COLO668 (cell line): ENCODE measurements around the gene GPR15LG.
"Not testable (repeated sequence)": the region's sequence is repeated elsewhere in the genome, so short reads cannot be mapped to it uniquely, and the experiment has no call there.

Experiments
- DNase-seq: peaks from one replicate; lab custom pipeline; 2025; ENCODE audit not compliant: unreplicated experiment; lab: John Stamatoyannopoulos, UW

The GPR15LG gene

DNA sequence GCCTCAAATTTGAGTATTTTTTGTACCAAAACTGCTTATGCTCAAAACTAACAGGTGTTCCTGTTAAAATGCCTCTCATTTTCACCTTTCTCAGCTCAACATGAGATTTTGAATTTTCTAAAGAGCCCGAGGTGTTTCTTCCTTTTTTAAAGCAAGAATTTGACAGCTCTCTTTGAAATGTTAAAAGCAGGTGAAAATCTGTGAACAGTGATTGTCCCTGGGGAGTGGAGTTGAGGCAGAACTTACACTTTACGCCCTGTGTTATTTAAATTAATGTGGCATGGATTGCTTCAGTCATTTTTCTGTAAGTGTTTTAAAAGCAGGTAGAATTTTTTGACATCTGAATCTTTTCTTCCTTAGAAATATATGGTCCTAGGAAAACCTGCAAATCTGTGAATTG is 9.2 kb upstream of the GPR15LG start:
- DNase-seq: no peak

DNA sequence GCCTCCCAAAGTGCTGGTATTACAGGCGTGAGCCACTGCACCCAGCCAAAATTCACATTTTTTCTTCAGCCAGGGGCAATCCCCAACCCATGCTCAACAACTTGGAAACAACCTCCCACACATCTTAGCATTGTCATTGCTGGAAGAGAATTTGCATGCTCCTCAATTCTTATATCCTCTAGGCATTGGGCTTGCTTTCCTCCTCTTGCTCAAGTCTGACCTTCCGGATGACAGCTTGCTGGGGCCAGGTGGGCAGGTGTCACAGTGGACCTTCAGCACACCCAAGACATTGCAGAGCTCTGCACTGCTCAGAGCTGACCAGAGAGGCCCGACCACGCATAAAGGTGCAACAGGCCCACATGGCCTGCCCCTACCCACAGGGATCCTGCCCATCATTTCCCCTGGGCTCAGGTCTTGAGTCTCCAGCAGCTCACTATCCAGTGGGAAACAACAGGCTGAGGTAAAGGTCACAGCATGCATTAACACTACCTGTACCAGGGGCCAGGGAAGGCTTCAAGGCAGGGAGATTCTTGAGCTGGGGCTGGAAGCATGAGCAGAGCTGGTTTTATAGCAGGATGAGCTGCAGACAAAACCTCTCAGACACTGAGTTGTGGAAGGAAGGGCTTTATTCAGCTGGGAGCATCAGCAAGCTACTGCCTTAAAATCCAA is 6.8 kb upstream of the GPR15LG start:
- DNase-seq: no peak

DNA sequence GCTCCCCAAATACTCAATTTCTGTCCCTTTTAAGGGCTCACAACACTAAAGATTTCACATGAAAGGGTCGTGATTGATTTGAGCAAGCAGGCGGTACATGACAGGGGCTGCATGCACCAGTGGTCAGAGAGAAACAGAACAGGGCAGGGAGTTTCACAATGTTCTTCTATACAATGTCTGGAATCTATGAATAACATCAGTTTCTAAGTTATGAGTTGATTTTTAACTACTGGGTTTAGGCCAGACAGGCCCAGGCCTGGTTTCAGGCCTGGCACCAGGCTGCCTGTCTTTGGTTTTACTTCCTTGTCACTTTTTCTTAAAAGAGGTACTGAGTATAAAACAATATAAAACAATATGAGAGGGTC is 6.3 kb upstream of the GPR15LG start:
- DNase-seq: not testable (repeated sequence)

DNA sequence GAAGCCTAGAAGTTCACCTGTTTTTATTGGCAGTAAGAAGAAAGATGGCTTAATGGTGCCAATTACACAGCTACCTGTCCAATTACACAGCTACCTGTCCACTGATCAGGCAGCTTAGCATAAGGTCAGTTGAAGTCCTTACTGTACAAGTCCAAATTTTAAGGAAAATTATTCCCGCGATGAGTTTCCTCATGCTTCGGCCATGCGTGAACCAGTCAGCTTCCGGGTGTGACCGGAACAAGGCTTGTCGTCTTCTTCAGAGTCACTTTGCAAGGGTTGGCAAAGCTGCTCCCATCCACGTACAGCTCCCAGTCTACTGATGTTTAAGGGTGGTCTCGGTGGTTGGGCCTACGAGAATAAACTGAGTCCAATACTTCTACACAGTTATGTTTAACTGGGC is 5.2 kb upstream of the GPR15LG start:
- not testable (repeated sequence) for DNase-seq

DNA sequence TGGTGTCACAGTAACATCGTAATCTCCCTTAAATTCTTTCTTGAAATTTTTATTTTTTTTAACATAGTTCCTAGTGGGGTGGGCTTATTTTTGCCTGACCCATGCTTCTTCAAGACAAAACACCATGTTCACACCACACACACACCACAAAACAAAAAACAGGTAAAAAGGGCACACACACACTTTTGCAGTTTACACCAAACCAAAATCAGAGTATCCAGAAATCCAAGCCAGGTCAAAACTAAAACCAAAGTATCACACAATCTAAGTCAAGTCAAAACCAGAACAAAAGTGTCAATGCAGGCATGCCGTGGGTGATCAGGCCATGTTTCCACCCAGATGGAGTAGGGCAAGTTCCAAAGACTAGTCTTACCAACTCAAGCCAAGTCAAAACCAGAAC is 2.4 kb upstream of the GPR15LG start:
- DNase-seq: not testable (repeated sequence)

DNA sequence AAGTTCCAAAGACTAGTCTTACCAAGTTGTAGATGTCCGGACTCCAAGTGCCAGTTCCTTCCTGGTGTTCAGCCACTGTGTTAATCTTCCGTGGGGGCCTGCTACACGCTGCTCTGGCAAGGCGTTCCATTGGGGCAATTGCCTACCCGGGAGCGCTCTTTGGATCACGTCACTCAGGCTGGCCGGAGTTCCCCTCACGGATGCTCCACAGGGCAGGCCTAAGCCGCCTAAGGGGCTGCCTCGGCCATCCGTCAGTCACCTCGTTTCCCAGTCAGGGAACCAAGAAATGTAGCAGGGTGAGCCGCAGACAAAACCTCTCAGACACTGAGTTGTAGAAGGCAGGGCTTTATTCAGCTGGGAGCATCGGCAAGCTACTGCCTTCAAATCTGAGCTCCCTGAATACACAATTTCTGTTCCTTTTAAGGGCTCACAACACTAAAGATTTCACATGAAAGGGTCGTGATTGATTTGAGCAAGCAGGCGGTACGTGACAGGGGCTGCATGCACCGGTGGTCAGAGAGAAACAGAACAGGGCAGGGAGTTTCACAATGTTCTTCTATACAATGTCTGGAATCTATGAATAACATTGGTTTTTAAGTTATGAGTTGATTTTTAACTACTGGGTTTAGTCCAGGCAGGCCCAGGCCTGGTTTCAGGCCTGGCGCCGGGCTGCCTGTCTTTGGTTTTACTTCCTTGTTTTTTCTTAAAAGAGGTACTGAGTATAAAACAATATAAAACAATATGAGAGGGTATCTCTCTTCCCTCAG is 1.7 kb upstream of the GPR15LG start:
- DNase-seq: not testable (repeated sequence)

DNA sequence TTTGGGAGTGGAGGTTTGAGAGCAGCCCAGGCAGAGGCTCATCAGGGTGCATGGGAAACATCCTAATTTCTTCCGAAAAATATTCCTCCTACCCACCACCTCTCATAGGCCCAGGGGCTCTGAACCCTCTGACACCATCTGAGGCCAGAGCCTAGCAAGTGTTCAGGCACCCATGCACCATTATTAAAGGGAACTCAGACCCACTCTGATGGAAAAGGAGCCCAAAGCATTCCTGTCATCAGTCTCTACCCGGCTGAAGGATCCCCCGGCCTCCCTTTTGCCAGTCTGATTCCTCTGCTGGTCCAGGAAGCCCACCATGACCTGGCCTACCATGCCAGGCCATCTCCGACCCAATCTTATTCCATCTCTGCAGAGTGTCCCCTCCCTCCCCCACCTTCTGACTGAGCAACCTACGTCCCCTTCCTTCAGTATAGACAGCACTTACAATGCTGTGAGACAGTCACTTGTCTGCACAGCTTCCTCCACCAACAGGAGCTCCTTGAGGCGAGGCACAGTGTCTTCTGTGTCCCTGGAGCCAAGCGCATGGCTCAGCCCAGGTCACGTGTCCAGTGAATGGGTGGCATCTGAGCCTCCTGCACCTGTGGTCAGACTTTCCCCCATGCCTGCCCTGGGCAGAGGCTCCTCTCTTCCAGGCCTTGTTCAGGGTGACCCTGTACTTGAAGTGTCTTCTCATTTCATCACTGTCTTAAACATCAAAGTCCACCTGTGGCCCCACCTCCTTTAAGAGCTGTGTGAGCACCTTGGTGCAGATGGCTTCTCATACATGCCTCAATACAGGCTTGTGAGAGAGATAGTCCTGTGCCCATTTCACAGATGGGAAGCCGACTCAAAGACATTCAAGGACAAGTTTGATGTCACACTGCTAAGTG is 889 bp upstream of the GPR15LG start:
- DNase-seq: no peak

DNA sequence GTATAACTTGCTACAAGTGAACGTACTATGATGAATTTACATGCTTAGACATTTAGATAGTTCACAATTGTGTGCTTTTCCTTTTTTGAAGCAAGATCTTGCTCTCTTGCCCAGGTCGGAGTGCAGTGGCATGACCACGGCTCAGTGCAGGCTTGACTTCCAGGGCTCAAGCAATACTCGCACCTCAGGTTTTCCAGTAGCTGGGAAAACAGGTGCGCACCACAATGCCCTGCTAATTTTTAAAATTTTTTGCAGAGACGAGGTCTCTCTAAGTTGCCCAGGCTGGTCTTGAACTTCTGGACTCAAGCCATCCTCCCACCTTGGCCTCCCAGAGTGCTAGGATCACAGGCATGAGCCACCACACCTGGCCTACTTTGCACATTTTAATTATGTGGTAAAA is 1.8 kb downstream of the GPR15LG start:
- no peak for DNase-seq

DNA sequence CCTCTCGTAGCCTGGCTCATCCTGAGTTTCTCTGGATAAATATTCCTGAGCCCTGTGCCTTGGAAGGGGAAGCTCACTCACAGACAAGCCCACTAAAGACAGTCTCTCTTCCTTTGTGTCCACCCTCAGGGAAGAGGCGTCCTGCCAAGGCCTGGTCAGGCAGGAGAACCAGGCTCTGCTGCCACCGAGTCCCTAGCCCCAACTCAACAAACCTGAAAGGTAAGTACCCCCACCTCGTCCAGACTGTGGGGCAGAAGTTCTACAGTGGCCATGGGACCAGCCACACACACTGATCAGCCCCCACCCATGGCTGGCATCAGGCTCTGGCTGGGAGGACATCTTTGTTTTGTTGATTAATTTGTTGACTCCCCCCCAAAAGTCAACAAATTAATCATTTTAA is 2.8 kb downstream of the GPR15LG start:
- DNase-seq: no peak

DNA sequence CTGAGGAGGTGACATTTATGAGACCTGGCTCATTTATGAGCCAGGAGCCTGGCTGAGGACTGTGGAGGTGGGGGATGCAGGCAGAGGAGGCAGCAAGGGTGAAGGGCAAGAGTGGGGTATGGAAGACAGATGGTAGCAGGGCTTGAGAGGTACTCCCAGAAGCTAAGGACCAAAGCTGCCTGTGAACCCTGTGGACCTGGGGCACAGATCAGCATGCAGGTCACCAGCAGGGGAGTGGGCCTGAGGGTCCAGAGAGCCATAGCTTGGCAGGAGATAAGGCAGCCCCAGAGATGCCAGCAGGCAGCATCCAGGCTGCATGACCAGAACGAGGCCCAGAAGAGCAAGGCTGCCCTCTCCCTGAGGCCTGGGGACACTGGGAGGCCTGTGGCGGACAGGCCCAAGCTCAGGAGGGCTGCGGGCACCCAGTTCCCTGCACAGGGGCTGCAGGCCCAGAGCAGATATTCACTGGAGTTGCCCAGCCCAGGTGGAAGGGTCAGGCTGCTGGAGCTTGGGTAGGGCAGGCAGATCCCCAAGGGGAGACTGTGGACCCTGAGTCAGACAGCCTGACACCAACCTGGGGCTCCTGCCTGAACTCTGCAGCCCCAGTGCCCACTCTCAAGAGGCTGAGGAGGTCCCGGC is 3.4 kb downstream of the GPR15LG start:
- DNase-seq: no peak

DNA sequence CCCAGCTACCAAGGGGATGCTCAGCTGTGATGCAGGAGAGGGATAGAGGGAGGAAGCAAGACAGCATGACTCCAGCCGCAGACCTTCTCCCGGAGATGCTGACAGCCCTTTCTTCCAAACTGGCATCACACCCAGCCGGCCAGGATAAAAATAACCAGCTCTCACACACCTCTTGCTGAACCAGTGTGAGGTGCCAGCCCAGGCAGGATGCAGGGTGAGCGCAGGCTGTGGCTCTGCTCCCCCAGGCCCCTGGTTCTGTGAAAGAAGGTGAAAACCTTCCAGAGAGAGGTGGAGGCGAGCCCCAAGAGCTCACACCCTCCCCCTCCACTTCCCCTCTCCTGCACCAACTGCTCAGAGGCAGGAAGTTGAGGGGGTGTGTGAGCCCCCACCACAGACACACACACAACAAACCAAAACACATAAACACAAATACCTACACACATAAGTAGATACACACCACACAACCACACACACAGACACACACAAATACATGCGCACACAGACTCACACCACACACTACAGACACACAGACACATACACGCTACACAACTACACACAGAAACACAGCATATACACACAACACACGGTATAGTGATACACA is 4.0 kb downstream of the GPR15LG start:
- no peak for DNase-seq

DNA sequence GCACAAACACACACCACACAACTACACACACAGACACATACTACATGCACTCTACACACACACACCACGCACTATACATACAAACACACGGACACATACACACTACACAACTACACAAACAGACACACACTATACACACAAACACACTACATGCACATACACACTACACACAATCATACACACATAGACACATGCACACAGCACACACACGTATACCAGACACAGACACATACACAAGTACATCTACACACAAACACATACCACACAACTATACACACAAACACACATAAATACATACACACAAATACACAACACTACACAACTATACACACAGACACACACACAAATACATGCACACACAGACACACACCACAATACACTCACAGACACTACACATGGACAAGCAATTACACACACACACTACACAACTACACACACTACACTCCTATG is 4.6 kb downstream of the GPR15LG start:
- DNase-seq: no peak

DNA sequence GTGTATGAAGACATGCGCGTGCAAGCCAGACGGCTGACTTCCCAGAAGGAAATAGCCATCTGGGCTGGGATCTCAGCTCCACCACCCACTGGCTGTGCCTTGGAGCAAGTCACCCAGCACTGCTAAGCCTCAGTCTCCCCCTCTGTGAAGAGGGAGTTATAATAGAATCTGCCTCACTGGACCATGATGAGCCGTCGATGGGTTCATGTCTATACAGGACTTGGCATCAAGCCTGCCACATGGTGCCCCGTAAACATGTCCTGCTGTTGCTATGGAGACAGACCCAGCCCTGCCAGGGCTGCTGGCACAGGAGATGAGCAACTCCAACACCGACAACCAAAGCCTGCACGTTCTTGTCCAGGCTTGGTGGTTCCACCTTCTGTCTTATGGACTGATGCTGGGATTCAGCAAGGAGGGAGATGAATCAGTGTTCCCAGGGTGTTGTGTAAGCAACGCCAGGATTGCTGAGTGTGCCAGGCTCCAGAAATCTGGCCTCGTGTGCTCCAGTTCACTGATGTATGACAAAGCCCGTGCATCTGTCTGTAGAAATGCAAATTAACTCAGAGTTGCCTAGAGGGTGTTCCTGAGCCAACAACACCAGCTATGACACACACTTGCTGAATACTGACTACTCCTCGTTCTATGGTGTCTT is 5.6 kb downstream of the GPR15LG start:
- peak; percentile 65 for DNase-seq

DNA sequence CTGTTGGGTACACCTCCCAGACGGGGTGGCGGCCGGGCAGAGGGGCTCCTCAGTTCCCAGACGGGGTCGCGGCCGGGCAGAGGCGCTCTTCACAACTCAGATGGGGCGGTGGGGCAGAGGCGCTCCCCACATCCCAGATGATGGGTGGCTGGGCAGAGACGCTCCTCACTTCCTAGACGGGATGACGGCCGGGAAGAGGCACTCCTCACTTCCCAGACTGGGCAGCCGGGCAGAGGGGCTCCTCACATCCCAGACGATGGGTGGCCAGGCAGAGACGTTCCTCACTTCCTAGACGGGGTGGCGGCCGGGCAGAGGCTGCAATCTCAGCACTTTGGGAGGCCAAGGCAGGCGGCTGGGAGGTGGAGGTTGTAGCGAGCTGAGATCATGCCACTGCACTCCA is 6.8 kb downstream of the GPR15LG start:
- not testable (repeated sequence) for DNase-seq

DNA sequence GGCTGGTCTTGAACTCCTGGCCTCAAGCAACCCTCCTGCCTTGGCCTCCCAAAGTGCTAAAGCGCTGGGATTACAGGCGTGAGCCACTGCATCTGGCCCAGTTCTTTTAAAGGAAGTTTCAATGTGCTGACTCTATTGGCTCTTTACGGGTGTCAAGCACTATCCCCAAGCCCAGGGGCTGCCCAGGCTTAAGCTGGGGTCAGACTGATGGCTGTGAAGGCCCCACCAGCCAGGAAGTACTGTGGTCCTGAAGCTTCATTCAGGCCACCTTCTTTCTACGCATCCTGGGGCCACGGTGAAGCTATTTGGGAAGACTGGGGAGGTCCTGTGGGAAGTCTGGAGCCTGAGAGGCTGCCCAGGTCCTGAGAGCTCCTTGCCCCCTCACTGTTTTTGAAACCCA is 8.0 kb downstream of the GPR15LG start:
- DNase-seq: no peak

DNA sequence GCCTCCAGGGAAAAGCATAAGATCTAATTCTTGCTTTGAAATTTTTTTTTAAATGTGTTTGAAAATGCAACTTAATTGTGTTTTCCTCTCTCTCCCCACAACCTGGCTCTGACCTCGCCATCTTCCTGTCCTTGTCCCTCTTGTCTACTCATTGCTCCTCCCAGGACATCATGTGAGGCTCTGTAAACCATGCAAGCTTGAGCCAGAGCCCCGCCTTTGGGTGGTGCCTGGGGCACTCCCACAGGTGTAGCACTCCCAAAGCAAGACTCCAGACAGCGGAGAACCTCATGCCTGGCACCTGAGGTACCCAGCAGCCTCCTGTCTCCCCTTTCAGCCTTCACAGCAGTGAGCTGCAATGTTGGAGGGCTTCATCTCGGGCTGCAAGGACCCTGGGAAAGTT is 10.9 kb downstream of the GPR15LG start:
- no peak for DNase-seq

DNA sequence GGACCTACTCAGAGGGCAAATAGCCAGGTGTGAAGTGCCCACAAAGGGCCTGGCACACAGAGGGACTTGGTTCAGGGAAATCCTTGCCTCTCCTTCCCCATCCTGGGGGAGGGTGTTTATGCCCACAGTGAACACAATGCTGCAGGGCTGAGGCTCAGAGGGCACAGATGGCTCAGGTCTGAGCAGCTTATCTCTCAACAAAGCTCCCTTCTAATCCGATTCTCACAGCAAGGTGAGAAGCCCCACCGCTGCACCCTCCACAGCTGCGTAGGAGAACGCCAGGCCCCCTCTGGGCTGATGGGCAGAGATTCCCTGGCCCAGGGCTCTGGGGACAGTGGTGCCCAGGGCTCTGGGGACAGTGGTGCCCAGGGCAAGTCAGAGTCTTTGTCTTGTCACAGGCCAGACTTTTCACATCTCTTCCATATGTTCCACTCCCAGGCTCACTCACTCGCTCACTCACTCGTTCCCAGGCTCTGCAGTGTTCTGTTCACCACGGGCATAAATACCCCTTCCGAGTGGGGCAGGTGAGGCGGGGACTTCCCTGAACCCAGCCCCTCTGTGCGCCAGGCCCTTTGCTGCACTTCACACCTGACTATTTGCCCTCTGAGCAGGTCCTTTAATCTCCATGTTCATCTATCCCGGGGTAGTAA is 12.1 kb downstream of the GPR15LG start:
- DNase-seq: no peak

DNA sequence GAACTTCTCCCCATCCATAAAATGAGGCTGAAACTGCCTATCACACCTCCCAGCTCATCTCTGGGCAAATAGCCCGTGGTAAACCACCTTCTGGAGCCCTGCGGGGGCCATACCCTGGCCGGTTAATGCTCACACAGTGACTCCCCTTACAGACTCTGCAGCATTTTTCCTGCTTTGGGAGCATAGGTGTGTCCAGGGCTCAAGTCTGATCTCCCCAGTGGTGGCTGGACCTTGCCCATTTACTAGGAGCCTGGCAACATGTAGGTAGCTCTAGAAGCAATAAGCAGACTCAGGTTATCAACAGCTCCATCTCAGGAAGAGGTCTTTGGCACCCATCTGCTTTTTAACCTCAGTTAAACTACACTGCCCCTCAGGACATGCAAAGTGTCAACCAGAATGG is 15.2 kb downstream of the GPR15LG start:
- DNase-seq: no peak

DNA sequence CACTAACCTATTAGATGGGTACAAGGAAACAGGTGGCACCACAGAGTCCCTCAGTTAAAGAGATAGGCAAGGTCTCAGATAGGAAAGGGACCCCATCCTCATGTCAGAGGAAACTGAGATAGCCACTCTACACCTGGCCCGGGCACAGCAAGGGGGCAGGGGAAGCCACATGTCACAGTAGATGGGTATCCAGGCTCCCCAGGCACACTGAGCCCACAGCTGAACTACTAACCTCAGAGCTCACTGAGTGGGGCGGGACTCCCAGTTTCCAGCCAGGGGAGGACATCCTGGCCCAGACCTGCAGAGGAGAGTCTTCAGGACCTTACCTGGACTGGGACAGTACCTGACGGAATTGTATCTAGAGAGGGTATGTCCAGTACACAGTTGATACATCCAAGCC is 17.0 kb downstream of the GPR15LG start:
- DNase-seq: no peak

DNA sequence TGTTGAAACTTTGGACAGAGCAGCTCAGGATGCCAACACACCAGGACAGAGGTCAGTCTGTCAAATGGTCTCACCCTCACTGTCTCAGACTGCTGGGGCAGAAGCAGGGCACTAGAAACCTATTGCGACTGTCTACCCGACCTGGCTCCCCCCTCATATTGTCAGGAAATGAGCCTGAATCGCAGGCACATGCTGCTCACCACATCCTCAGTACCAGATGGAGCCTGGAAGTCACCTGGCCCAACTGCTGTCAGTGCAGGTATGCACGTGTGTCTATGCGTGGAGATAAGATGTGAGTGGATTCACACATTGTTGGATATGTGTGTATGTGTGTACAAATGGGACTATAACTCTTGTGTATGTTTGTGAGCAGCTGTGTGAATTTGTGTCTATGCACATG is 17.5 kb downstream of the GPR15LG start:
- DNase-seq: no peak
